Ascending aorta (tissue), 2 donors: ENCODE data around the gene TPK1. TPM values are rescaled to one million over a fixed set of nuclear protein-coding genes. Genes with fewer than 3 reads are reported as not detected.
"Not testable (repeated sequence)": the region's sequence is repeated elsewhere in the genome, so short reads cannot be mapped to it uniquely, and the experiment has no call there.

Experiments
- DNase-seq, 2 donors: peaks; one replicate each; pipeline ENCODE4 v3.0.0-alpha.2; 2019; ENCODE audit warnings: low spot score in 2 of 2
- H3K27ac ChIP-seq, 2 donors: fragments of 200-600 bp; sonication (generic); one replicate each; pipeline ENCODE4 v1.5.1; 2016 to 2017; ENCODE audit warnings: mild to moderate bottlenecking in 1 of 2
- H3K27me3 ChIP-seq: fragments of 200-600 bp; sonication (generic); one replicate; pipeline ENCODE4 v1.5.1; 2017
- H3K36me3 ChIP-seq, 2 donors: fragments of 200-600 bp; sonication (generic); one replicate each; pipeline ENCODE4 v1.5.1; 2016
- H3K4me1 ChIP-seq, 2 donors: fragments of 200-600 bp; sonication (generic); one replicate each; pipeline ENCODE4 v1.5.1; 2016 to 2017; ENCODE audit warnings: mild to moderate bottlenecking in 1 of 2
- H3K4me3 ChIP-seq, 2 donors: fragments of 200-600 bp; sonication (generic); one replicate each; pipeline ENCODE4 v1.5.1; 2016 to 2017; ENCODE audit warnings: mild to moderate bottlenecking in 1 of 2
- H3K9me3 ChIP-seq, 2 donors: fragments of 200-600 bp; sonication (generic); one replicate each; pipeline ENCODE4 v1.5.1; 2016
- intact Hi-C: fragments of 100-400 bp; cut with DNase I; formaldehyde crosslinking; loops from one replicate; pipeline ENCODE4 v1.15.1; 2023
- total RNA-seq: library from RNA; depleted of rRNA; stranded (reverse); fragments of >200 nt; gene quantifications from one replicate; pipeline ENCODE4 v1.1.0, GENCODE V29; 2016
- TF ChIP-seq, protein P1 (sequence below), 3 experiments: fragments of 200-600 bp in 2 of 3; fragments of 450-650 bp in 1 of 3; sonication (generic) in 2 of 3; IDR thresholded peaks; one replicate each; pipeline ENCODE4 v1.5.1; 2016 to 2019; ENCODE audit warnings: antibody characterized with exemption in 3 of 3, mild to moderate bottlenecking in 1 of 3, moderate library complexity in 1 of 3

The TPK1 gene
- total RNA-seq, 1 donor from 2014 or later = 3.7 TPM

DNA sequence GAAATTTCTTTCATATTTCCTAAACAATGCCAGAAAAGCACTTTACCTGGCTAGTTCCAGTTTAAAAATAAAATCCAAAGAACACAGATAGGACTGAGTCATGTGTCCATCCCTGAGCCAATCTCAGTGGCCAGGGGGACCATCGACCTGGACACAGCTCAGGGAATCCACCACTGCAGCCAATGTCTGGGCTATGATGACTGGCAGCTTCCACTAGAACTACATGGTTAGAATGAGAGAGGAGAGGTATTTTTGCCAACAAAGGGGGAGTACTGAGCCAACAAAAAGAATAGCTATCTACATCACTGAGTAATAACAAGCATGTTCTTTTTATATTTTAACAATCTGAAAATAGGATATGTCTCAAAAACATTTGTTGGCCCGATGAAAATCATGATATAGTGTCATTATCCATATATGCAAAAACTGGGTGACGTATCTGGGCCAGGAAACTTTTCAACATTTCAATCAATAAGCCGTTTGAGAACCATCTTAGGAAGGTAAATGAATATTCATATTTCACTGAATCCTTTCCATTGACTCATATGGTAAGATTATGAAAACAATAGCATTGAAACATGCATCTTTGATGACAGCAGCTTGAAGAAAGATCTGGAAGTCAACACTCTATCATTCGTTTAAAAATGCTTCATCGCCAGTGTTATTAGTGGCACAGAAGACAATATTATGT, 104.0 kb downstream of the TPK1 start:
- Histone ChIP-seq H3K4me1 (peaks cover 0 to 5% of the 10 kb centered on the region in 2 donors), H3K4me3 (peak overlapping the region; percentile 9 to 18), H3K9me3 (no peaks in the 10 kb centered on the region), H3K27ac (peak overlapping the region; percentile 26 to 53), H3K36me3 (no peaks in the 10 kb centered on the region), H3K27me3 (no peaks in the 10 kb centered on the region)
- peak in 1 of 2 donors; percentile 64 for DNase-seq
- TF ChIP-seq, protein P1, sequence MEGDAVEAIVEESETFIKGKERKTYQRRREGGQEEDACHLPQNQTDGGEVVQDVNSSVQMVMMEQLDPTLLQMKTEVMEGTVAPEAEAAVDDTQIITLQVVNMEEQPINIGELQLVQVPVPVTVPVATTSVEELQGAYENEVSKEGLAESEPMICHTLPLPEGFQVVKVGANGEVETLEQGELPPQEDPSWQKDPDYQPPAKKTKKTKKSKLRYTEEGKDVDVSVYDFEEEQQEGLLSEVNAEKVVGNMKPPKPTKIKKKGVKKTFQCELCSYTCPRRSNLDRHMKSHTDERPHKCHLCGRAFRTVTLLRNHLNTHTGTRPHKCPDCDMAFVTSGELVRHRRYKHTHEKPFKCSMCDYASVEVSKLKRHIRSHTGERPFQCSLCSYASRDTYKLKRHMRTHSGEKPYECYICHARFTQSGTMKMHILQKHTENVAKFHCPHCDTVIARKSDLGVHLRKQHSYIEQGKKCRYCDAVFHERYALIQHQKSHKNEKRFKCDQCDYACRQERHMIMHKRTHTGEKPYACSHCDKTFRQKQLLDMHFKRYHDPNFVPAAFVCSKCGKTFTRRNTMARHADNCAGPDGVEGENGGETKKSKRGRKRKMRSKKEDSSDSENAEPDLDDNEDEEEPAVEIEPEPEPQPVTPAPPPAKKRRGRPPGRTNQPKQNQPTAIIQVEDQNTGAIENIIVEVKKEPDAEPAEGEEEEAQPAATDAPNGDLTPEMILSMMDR (IDR thresholded peaks at IDR 0.05) = no peak
- intact Hi-C loops = loop anchor here (5.0 kb wide), 1 partner anchor 55 kb away; no protein-coding TSS in a partner anchor

- peaks cover 0 to 10% of the 10 kb centered on the region in 2 donors for H3K4me1 ChIP-seq
- H3K27ac ChIP-seq = no peak overlapping the region
- no peaks in the 10 kb centered on the region for H3K27me3 ChIP-seq
- TF ChIP-seq, protein P1 (IDR thresholded peaks at IDR 0.05) = no peak
- H3K4me3 ChIP-seq = no peak overlapping the region
- H3K36me3 ChIP-seq = no peaks in the 10 kb centered on the region
- no peaks in the 10 kb centered on the region for H3K9me3 ChIP-seq
- DNase-seq = no peak
- intact Hi-C loops = loop anchor here (5.0 kb wide), 1 partner anchor 57 kb away; no protein-coding TSS in a partner anchor
Measured at GRCh38 chr7:144730224-144730623, 105.6 kb downstream of the TPK1 start.

DNA sequence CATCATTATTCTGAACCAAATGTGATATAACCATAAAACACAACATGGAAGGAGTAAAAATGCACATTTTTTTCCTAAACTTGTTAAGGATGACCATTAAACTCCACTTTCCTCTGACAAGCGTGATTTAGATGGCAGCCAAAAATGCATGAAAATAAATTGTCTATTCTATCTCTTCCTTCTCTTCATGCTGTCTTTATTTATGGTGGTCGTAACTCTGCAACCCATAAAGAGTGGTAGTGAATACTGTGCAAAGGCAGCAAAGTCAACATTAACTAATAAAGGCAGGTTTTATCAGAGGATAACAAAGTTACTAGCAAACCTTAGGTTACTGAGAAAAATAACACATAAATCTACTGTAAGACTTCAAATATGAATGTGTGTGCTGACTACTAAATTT, 106.6 kb downstream of the TPK1 start:
- H3K4me1 ChIP-seq = peaks cover 0 to 10% of the 10 kb centered on the region in 2 donors
- TF ChIP-seq, protein P1 (IDR thresholded peaks at IDR 0.05) = no peak
- H3K4me3 ChIP-seq = no peak overlapping the region
- H3K27me3 ChIP-seq = no peaks in the 10 kb centered on the region
- H3K9me3 ChIP-seq = no peaks in the 10 kb centered on the region
- H3K36me3 ChIP-seq = no peaks in the 10 kb centered on the region
- intact Hi-C loops = no loop called here
- no peak overlapping the region for H3K27ac ChIP-seq
- no peak for DNase-seq

GRCh38 chr7:144728551-144728950, 107.3 kb downstream of the TPK1 start:
- Histone ChIP-seq H3K27ac (no peak overlapping the region), H3K36me3 (no peaks in the 10 kb centered on the region), H3K9me3 (no peaks in the 10 kb centered on the region), H3K4me1 (peaks cover 0 to 10% of the 10 kb centered on the region in 2 donors), H3K4me3 (no peak overlapping the region), H3K27me3 (no peaks in the 10 kb centered on the region)
- TF ChIP-seq, protein P1 (IDR thresholded peaks at IDR 0.05) = no peak
- DNase-seq = no peak
- intact Hi-C loops = no loop called here

DNA sequence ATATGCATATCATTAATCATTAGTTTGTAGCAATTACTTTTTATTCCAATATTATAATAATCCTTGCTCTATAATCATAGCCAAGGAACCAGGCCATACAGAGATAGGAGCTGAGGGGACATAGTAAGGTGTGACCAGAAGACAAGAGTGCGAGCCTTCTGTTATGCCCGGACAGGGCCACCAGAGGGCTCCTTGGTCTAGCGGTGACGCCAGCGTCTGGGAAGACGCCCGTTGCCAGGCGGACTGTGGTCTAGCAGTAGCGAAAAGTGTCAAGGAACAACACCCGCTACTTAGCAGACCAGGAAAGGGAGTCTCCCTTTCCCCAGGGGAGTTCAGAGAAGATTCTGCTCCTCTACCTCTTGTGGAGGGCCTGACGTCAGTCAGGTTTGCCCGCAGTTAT, 109.0 kb downstream of the TPK1 start:
- H3K36me3 ChIP-seq, H3K27ac ChIP-seq, intact Hi-C loops, H3K27me3 ChIP-seq, H3K4me3 ChIP-seq, H3K9me3 ChIP-seq, DNase-seq: not testable (repeated sequence)
- H3K4me1 ChIP-seq = peaks cover 0 to 10% of the 10 kb centered on the region in 2 donors

- Histone ChIP-seq H3K4me1 (peaks cover 0 to 10% of the 10 kb centered on the region in 2 donors), H3K27me3 (no peaks in the 10 kb centered on the region), H3K9me3 (no peaks in the 10 kb centered on the region), H3K27ac (no peak overlapping the region), H3K36me3 (no peaks in the 10 kb centered on the region), H3K4me3 (peak overlapping the region in 1 of 2 donors; percentile 1)
- intact Hi-C loops = no loop called here
- TF ChIP-seq, protein P1 (IDR thresholded peaks at IDR 0.05) = no peak
- DNase-seq = no peak
Measured at GRCh38 chr7:144725070-144725469, 110.8 kb downstream of the TPK1 start.
